Endodermal cell (in vitro differentiated cells): ENCODE measurements around the gene PDK2. TPM values are rescaled to one million over a fixed set of nuclear protein-coding genes. Genes with fewer than 3 reads are reported as not detected.

Source experiments
- DNase-seq: peaks from one replicate; pipeline ENCODE4 v3.0.0-alpha.2; 2017
- H3K27ac ChIP-seq: 2 replicates; pipeline ENCODE4 v1.5.1; 2013; ENCODE audit warnings: mild to moderate bottlenecking, low read depth, low read length, moderate library complexity
- H3K27me3 ChIP-seq: 2 replicates; pipeline ENCODE4 v1.6.1; 2013; ENCODE audit warnings: mild to moderate bottlenecking, low read length, moderate library complexity; ENCODE audit not compliant: insufficient read depth, control insufficient read depth, poor library complexity, severe bottlenecking
- H3K36me3 ChIP-seq: 2 replicates; pipeline ENCODE4 v1.7.0; 2013; ENCODE audit warnings: mild to moderate bottlenecking, low read length, moderate library complexity; ENCODE audit not compliant: control insufficient read depth, insufficient read depth
- H3K4me1 ChIP-seq: one replicate; pipeline ENCODE4 v1.7.0; 2013; ENCODE audit warnings: low read length; ENCODE audit not compliant: control insufficient read depth, insufficient read depth
- H3K4me3 ChIP-seq: 2 replicates; pipeline ENCODE4 v1.5.1; 2013; ENCODE audit warnings: mild to moderate bottlenecking, low read length, moderate library complexity
- H3K9ac ChIP-seq: 2 replicates; pipeline ENCODE4 v1.6.1; 2013; ENCODE audit warnings: mild to moderate bottlenecking, low read length, moderate library complexity; ENCODE audit not compliant: poor library complexity, severe bottlenecking; ENCODE audit errors: extremely low read depth
- H3K9me3 ChIP-seq: 2 replicates; pipeline ENCODE4 v1.6.1; 2013; ENCODE audit warnings: mild to moderate bottlenecking, low read length, moderate library complexity; ENCODE audit not compliant: control insufficient read depth
- H3K27ac Mint-ChIP-seq: 2 replicates; pipeline ENCODE4 v1.8.0; 2020; ENCODE audit warnings: mixed read lengths
- H3K27me3 Mint-ChIP-seq: 2 replicates; pipeline ENCODE4 v1.8.0; 2021; ENCODE audit warnings: mild to moderate bottlenecking, mixed read lengths; ENCODE audit not compliant: insufficient read depth
- H3K36me3 Mint-ChIP-seq: 2 replicates; pipeline ENCODE4 v1.8.0; 2020; ENCODE audit warnings: low read depth, mixed read lengths
- H3K4me1 Mint-ChIP-seq: 2 replicates; pipeline ENCODE4 v1.8.0; 2020; ENCODE audit warnings: mixed read lengths
- H3K4me3 Mint-ChIP-seq: 2 replicates; pipeline ENCODE4 v1.8.0; 2020; ENCODE audit warnings: mild to moderate bottlenecking, moderate library complexity, mixed read lengths
- H3K9me3 Mint-ChIP-seq: 2 replicates; pipeline ENCODE4 v1.8.0; 2020; ENCODE audit warnings: mild to moderate bottlenecking, mixed read lengths
- WGBS, 2 experiments: methylation state at CpG; one replicate each; pipeline versions ENCODE4 v1.1.5 to v1.1.7; 2013; ENCODE audit warnings: missing lambda C conversion rate in 2 of 2, mixed read lengths in 1 of 2; ENCODE audit not compliant: insufficient coverage in 1 of 2, insufficient read length in 1 of 2; 5-methylcytosine and 5-hydroxymethylcytosine counted together
- total RNA-seq, 2 donors: library from RNA; stranded (reverse); fragmentation: NEBNext Ultra II Directional in 1 of 2; extraction: Animal tissue kit (Norgen Biotek cat#: 25700) in 1 of 2; gene quantifications; 2 replicates in 1 of 2; 3 replicates in 1 of 2; pipeline ENCODE4 v1.2.1, GENCODE V29; 2021
- TF ChIP-seq, protein P1 (sequence below): fragments of 200-600 bp; sonication (generic); conservative IDR thresholded peaks from 2 replicates; pipeline ENCODE4 v1.5.0; 2021; ENCODE audit warnings: antibody characterized with exemption, mild to moderate bottlenecking

The PDK2 gene
- total RNA-seq, 2 donors from 2014 or later, result 23.0 to 24.2 TPM

- Histone ChIP-seq H3K4me3 (no peak overlapping the region), H3K27me3 (no peaks in the 10 kb centered on the region), H3K9ac (no peak overlapping the region), H3K27ac (no peak overlapping the region), H3K9me3 (no peaks in the 10 kb centered on the region), H3K4me1 (peaks cover 16% of the 10 kb centered on the region), H3K36me3 (no peaks in the 10 kb centered on the region)
- TF ChIP-seq, protein P1, sequence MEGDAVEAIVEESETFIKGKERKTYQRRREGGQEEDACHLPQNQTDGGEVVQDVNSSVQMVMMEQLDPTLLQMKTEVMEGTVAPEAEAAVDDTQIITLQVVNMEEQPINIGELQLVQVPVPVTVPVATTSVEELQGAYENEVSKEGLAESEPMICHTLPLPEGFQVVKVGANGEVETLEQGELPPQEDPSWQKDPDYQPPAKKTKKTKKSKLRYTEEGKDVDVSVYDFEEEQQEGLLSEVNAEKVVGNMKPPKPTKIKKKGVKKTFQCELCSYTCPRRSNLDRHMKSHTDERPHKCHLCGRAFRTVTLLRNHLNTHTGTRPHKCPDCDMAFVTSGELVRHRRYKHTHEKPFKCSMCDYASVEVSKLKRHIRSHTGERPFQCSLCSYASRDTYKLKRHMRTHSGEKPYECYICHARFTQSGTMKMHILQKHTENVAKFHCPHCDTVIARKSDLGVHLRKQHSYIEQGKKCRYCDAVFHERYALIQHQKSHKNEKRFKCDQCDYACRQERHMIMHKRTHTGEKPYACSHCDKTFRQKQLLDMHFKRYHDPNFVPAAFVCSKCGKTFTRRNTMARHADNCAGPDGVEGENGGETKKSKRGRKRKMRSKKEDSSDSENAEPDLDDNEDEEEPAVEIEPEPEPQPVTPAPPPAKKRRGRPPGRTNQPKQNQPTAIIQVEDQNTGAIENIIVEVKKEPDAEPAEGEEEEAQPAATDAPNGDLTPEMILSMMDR, result no peak
- peaks cover 41% of the 10 kb centered on the region for H3K4me1 Mint-ChIP-seq
- no peaks in the 10 kb centered on the region for H3K9me3 Mint-ChIP-seq
- H3K36me3 Mint-ChIP-seq, result no peaks in the 10 kb centered on the region
- H3K4me3 Mint-ChIP-seq, result no peak overlapping the region
- peaks cover 8% of the 10 kb centered on the region for H3K27me3 Mint-ChIP-seq
- 90 to 92% methylated on average over 4 of the region's 4 CpGs for WGBS, 2 experiments
- no peak for DNase-seq
- H3K27ac Mint-ChIP-seq, result no peak overlapping the region
These were observed 46.2 kb upstream of the PDK2 start for GRCh38 chr17:50048988-50049387.

DNA sequence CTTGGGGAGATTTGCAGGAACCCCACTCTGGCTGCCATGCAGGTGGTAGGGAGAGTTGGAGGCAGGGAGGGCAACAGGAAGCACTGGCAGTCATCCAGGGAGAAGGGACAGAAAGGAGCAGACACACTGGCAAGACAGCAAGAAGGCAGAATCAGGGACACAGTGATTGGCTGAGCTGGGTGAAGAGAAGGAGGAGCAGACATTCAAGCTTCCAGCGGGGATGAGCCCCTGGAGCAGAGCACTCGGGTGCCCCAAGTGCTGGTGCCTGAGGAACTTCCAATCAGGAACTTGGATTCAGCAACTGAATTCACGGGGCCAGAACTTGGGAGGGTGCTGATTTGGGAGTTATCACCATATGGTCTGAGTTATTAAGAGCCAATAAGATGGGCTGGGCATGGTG, 45.5 kb upstream of the PDK2 start:
- Histone ChIP-seq H3K9ac (no peak overlapping the region), H3K4me1 (peaks cover 16% of the 10 kb centered on the region), H3K27ac (no peak overlapping the region), H3K27me3 (no peaks in the 10 kb centered on the region), H3K36me3 (no peaks in the 10 kb centered on the region), H3K4me3 (no peak overlapping the region), H3K9me3 (no peaks in the 10 kb centered on the region)
- no peak overlapping the region for H3K4me3 Mint-ChIP-seq
- 82 to 91% methylated on average over 3 of the region's 3 CpGs for WGBS, 2 experiments
- peaks cover 8% of the 10 kb centered on the region for H3K27me3 Mint-ChIP-seq
- H3K36me3 Mint-ChIP-seq, result no peaks in the 10 kb centered on the region
- H3K4me1 Mint-ChIP-seq, result peaks cover 44% of the 10 kb centered on the region
- H3K27ac Mint-ChIP-seq, result no peak overlapping the region
- TF ChIP-seq, protein P1, result no peak
- DNase-seq, result peak; percentile 59
- no peaks in the 10 kb centered on the region for H3K9me3 Mint-ChIP-seq

DNA sequence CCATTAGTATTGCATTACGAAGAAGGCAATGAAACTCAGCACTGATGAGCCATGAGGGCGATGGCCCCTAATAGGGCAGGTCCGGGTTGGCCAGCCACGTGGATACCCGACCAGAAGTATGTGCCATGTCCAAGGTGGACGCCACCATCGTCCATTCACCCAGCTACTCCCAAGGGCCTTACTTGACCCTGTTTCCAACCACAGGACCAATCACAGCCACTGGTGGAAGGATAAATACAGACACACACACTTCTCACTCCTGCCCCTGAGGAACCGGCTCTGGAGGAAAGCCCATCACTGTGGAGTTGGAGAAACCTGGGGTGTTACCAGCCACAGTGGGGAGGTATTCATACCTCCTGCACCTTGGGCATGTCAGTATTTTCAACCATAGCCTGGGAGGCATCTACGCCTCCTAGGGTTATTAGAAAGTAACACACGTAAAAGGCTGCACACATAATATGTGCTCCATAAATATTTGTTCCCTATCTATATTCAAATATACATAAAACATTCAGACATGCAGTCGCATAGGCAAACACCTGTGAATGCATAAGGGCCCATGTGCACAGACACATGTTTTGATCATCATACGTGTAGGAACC, 44.6 kb upstream of the PDK2 start:
- H3K27ac ChIP-seq, result no peak overlapping the region
- no peaks in the 10 kb centered on the region for H3K27me3 ChIP-seq
- peak; percentile 53 for DNase-seq
- no peak overlapping the region for H3K4me3 ChIP-seq
- no peak overlapping the region for H3K9ac ChIP-seq
- Mint-ChIP-seq H3K27ac (no peak overlapping the region), H3K36me3 (no peaks in the 10 kb centered on the region), H3K4me3 (no peak overlapping the region), H3K9me3 (no peaks in the 10 kb centered on the region), H3K4me1 (peaks cover 48% of the 10 kb centered on the region), H3K27me3 (peaks cover 8% of the 10 kb centered on the region)
- TF ChIP-seq, protein P1, result no peak
- H3K4me1 ChIP-seq, result peaks cover 16% of the 10 kb centered on the region
- no peaks in the 10 kb centered on the region for H3K36me3 ChIP-seq
- WGBS, 2 experiments, result 92 to 98% methylated on average over 5 to 12 of the region's 12 CpGs
- no peaks in the 10 kb centered on the region for H3K9me3 ChIP-seq
